ENCODE measurements around the gene GSK3A. TPM values are rescaled to one million over a fixed set of nuclear protein-coding genes. Genes with fewer than 3 reads are reported as not detected.

GSK3A gene
- total and polyA plus RNA-seq, 7 donors = 17.4 to 49.5 (median 28.5) TPM

GRCh38 chr19:42219812-42220750 is 22.3 kb downstream of the GSK3A start, which contains the start of gene ZNF526:
Gene ZNF526, plus strand, starts transcription at chr19:42220312. Its CDS starts 4,092 bp downstream, at chr19:42224404.
- intact Hi-C loops (cut with DNase I) = loop anchor here (2.0 kb wide), 2 partner anchors 23 to 65 kb away; partner anchors contain the start of gene GSK3A
- H3K9me3 ChIP-seq = no peaks in the 10 kb centered on the region
- peaks cover 2 to 11% (median 8%) of the 10 kb centered on the region in 4 donors for H3K36me3 ChIP-seq
- peaks cover 0 to 48% (median 46%) of the 10 kb centered on the region in 4 donors for H3K4me1 ChIP-seq
- H3K27ac ChIP-seq = peak within 1 kb of the TSS; percentile 86 to 90 (median 89)
- DNase-seq = peak; percentile 99
- H3K4me3 ChIP-seq = peak within 1 kb of the TSS; percentile 75 to 85 (median 81)
- TF ChIP-seq EP300 (IDR thresholded peaks at IDR 0.05) = no peak
- peak; percentile 38 to 60 for TF ChIP-seq POLR2A (IDR thresholded peaks at IDR 0.05)
- peak; percentile 82 to 95 (median 92) for TF ChIP-seq POLR2AphosphoS5 (IDR thresholded peaks at IDR 0.05)
- WGBS, 2 donors = 1% methylated on average over 53 of the region's 53 CpGs
- no peaks in the 10 kb centered on the region for H3K27me3 ChIP-seq

- intact Hi-C loops (cut with DNase I) = loop anchor here (2.0 kb wide), 1 partner anchor 25 kb away; the partner anchor contains the start of gene GSK3A
- H3K4me1 ChIP-seq = peaks cover 0 to 48% (median 46%) of the 10 kb centered on the region in 4 donors
- TF ChIP-seq POLR2AphosphoS5 (IDR thresholded peaks at IDR 0.05) = peak; percentile 68 to 92 (median 76)
- TF ChIP-seq CTCF (IDR thresholded peaks at IDR 0.05) = no peak
- peak; percentile 33 to 79 for TF ChIP-seq POLR2A (IDR thresholded peaks at IDR 0.05)
- TF ChIP-seq EP300 (IDR thresholded peaks at IDR 0.05) = peak in 1 of 4 donors; percentile 85
- no peaks in the 10 kb centered on the region for H3K9me3 ChIP-seq
- peak within 1 kb of the TSS; percentile 78 to 90 (median 84) for H3K4me3 ChIP-seq
- H3K27me3 ChIP-seq = no peaks in the 10 kb centered on the region
- DNase-seq = peak; percentile 99
- H3K36me3 ChIP-seq = peaks cover 0 to 24% (median 10%) of the 10 kb centered on the region in 4 donors
- peak within 1 kb of the TSS; percentile 86 to 90 (median 89) for H3K27ac ChIP-seq
- 18% methylated on average over 57 of the region's 57 CpGs for WGBS, 2 donors
Measured at GRCh38 chr19:42217520-42218437, 24.6 kb downstream of the GSK3A start, which contains the start of gene DEDD2. Gene DEDD2, minus strand, starts transcription at chr19:42217677. Its CDS starts 670 bp downstream, at chr19:42217007.

- no peak for TF ChIP-seq POLR2A (IDR thresholded peaks at IDR 0.05)
- TF ChIP-seq POLR2AphosphoS5 (IDR thresholded peaks at IDR 0.05) = no peak
- no peak for TF ChIP-seq EP300 (IDR thresholded peaks at IDR 0.05)
- TF ChIP-seq CTCF (IDR thresholded peaks at IDR 0.05) = no peak
- H3K4me1 ChIP-seq = peaks cover 0 to 48% (median 46%) of the 10 kb centered on the region in 4 donors
- peak overlapping the region; percentile 86 to 90 (median 89) for H3K27ac ChIP-seq
- peaks cover 0 to 32% (median 10%) of the 10 kb centered on the region in 4 donors for H3K36me3 ChIP-seq
- DNase-seq = peak; percentile 78
- WGBS, 2 donors = 1% methylated on average over 79 of the region's 79 CpGs
- intact Hi-C loops (cut with DNase I) = no loop called here
- no peaks in the 10 kb centered on the region for H3K9me3 ChIP-seq
- H3K4me3 ChIP-seq = peak overlapping the region; percentile 78 to 90 (median 84)
- no peaks in the 10 kb centered on the region for H3K27me3 ChIP-seq
Measured at GRCh38 chr19:42216653-42217519, 25.5 kb downstream of the GSK3A start.

GRCh38 chr19:42214810-42215485 is 27.5 kb downstream of the GSK3A start:
- DNase-seq = no peak
- Histone ChIP-seq H3K27ac (no peak overlapping the region), H3K27me3 (no peaks in the 10 kb centered on the region), H3K4me1 (peaks cover 0 to 35% (median 32%) of the 10 kb centered on the region in 4 donors), H3K36me3 (peaks cover 5 to 50% (median 16%) of the 10 kb centered on the region in 4 donors), H3K9me3 (no peaks in the 10 kb centered on the region), H3K4me3 (no peak overlapping the region)
- 74 to 82% methylated on average over 11 of the region's 11 CpGs for WGBS, 2 donors
- intact Hi-C loops (cut with DNase I) = no loop called here
- TF ChIP-seq POLR2AphosphoS5 (IDR thresholded peaks at IDR 0.05) (no peak), POLR2A (IDR thresholded peaks at IDR 0.05) (no peak), CTCF (IDR thresholded peaks at IDR 0.05) (no peak), EP300 (IDR thresholded peaks at IDR 0.05) (no peak)
